GM11168 (cell line): ENCODE data around the gene ANK3.

Experiments
- in situ Hi-C: fragments of 300-500 bp; cut with MboI; formaldehyde crosslinking; loops from one replicate; pipeline ENCODE4 v1.12.0; 2022; ENCODE audit warnings: low sequenced_read_pairs; ENCODE audit not compliant: unreplicated experiment

Gene ANK3

GRCh38 chr10:60028081-60028480, 361.6 kb downstream of the ANK3 start:
- in situ Hi-C loops, result loop anchor here (25.0 kb wide), 2 partner anchors 166 to 391 kb away; no protein-coding TSS in a partner anchor

GRCh38 chr10:60025279-60025678, 364.4 kb downstream of the ANK3 start:
- in situ Hi-C loops, result loop anchor here (25.0 kb wide), 2 partner anchors 163 to 388 kb away; no protein-coding TSS in a partner anchor

DNA sequence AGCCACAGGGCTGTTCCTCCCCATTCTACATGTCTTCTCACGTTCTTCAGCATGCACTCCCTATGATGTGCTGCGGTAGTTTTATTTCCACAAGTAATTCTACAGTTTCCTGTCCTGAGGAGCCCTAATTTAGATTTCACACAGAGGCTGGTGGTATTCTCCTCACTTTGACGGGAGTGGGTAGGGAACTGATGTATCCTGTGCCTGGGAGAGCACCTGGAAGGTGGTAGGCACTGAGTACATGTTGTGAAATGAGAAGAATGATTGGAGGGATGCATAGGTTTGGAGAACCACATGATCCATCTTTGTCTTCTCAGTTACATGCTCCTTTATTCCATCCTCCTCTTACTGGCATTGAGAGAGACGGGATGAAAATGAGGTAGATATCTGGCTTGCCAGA, 365.2 kb downstream of the ANK3 start:
- in situ Hi-C loops, result loop anchor here (5.0 kb wide), 1 partner anchor 102 kb away; no protein-coding TSS in a partner anchor

DNA sequence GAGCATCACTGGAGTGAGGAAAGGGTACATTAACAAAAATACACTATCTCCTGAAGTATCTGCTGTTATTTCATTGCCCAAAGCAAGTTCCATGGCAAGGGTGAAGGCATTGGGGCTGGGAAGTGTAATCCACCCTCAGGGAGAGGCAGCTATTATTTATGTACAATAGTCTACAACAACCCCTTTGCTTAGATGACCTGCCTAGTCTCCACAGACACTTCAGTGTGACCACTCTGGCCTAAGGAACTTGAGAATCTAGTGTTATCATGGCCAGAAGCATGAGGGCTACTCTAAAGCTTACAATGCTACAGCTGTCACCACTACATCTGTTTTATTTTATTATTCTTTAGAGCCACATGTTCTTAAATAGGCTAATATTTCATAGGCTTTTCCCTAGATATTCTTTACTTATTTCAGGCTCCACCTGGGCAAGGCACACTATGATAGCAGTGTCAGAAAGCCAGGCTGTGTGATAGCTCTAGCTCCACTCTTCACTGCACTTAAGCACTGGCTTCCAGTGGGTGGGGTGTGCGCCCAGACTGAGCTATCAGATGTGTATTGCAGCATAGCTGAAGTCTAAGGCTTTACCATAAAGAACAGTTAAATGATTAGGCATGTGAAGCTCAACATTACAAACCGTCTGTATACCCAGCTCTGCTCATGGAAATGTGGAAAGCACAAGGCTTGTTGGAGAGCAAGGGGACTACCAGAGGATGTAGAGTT, 366.4 kb downstream of the ANK3 start:
- in situ Hi-C loops, result loop anchor here (5.0 kb wide), 1 partner anchor 101 kb away; no protein-coding TSS in a partner anchor

DNA sequence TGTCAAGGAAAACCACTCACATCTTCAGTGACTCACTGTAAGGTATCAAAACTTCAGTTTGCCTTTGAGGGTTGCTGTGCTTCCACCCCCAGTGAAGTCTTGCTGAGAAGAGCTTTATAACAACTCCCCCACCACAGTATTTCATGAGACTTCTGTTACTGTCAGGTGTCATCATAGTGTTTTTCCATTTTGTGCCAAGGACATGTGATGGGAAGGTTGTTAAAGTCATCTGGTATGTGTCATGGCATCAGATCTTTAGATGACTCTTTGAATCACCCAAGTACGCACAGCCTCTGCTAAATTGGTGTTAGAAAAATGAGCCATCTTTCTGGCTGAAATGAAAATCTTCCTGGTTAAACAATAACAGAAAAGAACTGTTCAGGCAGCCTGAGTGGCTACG, 368.3 kb downstream of the ANK3 start:
- in situ Hi-C loops, result loop anchor here (5.0 kb wide), 1 partner anchor 99 kb away; no protein-coding TSS in a partner anchor

GRCh38 chr10:60016794-60017193, 372.9 kb downstream of the ANK3 start:
- in situ Hi-C loops, result no loop called here

DNA sequence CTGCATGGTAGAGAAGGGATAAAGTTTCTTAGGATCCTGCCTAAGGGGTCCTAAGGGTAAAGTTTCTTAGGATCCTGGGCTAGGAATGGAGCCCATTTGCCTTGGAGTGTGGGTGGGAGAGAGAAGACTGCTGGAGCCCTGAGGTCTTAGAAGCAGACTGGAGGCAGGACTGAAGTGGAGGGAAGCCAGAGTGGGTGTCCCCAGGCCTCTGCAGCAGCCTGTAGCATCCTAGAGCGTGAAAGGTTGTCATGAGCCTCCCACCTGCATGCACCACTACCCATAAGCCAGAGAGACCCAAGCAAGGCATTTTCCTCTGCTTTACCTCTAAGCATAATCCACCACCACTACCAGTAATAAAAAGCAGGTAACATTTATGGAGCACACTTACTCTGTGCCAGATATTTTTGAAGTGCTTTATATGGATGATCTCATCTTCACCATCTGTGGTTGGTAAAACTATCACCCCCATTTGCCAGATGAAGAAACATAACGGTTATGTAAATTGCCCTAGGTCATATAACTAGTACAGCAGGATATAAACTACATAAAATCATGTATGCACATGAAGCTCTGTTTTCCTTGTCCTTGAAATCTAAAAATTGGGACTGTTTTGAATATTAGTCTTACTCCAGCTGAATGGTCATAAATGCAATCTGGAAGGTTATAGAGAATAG, 379.8 kb downstream of the ANK3 start:
- in situ Hi-C loops, result no loop called here

DNA sequence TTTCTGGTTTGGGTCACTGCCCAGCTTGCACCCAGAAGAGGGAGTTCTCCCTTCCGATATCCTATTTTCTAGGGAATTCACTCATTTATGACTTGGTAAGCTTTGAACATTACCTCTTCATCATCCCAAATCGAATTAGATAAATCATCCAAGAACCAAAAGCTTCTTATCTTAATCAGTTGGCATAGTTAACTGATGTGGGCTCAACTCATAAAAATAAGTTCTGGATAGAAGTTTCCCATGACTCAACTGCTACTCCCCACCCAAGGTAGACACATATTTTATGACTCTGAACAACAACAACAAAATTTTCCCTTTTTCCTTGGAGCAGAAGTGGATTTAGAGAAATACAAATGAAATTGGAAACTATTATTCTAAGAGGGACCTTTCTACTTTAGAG, 380.4 kb downstream of the ANK3 start:
- in situ Hi-C loops, result no loop called here

DNA sequence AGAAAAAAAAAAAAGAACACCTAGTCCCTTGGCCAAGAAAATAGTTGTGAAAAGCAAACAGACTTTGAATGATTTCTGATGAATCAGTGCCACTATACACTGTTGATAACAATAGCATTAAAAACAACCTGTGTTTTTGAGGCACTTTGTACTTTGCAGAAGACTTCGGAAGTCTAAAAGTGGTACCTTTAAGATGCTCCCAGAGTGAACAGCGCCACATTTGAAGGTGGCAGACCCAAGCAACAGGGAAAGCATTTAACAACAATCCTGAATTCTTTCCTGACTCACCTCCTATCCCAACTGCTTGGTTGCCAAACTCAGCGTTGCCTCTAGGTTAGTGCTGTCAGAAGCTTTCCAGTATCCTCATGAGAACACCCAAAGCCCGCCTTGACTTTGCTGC, 380.9 kb downstream of the ANK3 start:
- in situ Hi-C loops, result no loop called here

GRCh38 chr10:60006062-60006461, 383.6 kb downstream of the ANK3 start:
- in situ Hi-C loops, result no loop called here

- in situ Hi-C loops, result no loop called here
These were observed 385.8 kb downstream of the ANK3 start for GRCh38 chr10:60003651-60004523.

GRCh38 chr10:60000747-60001146, 388.9 kb downstream of the ANK3 start:
- in situ Hi-C loops, result no loop called here

- in situ Hi-C loops, result no loop called here
These were observed 391.7 kb downstream of the ANK3 start for GRCh38 chr10:59997827-59998525.

DNA sequence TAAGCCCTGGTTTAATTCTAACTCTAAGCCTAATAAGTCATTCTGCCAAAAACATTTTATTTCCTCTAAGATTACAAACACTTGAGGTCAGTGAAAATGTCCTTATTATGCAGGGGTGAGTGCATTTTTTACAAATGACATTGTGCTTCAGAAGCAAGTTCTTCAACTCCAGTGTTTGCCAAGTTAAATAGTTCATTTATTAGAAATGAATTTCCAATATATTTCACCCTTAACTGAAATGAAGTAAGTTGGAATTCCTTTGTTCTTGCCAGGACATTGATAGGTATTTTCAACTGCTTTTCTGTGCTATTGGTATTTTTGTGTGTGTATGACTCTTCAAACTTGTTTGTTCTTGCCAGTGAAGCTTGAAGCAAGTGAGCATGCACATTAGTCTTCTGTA, 393.8 kb downstream of the ANK3 start:
- in situ Hi-C loops, result no loop called here

- in situ Hi-C loops, result no loop called here
These were observed 395.7 kb downstream of the ANK3 start for GRCh38 chr10:59993931-59994330.

- in situ Hi-C loops, result no loop called here
These were observed 398.0 kb downstream of the ANK3 start for GRCh38 chr10:59991661-59992060.

- in situ Hi-C loops, result no loop called here
These were observed 398.6 kb downstream of the ANK3 start for GRCh38 chr10:59991117-59991516.

- in situ Hi-C loops, result no loop called here
These were observed 404.0 kb downstream of the ANK3 start for GRCh38 chr10:59985639-59986038.

DNA sequence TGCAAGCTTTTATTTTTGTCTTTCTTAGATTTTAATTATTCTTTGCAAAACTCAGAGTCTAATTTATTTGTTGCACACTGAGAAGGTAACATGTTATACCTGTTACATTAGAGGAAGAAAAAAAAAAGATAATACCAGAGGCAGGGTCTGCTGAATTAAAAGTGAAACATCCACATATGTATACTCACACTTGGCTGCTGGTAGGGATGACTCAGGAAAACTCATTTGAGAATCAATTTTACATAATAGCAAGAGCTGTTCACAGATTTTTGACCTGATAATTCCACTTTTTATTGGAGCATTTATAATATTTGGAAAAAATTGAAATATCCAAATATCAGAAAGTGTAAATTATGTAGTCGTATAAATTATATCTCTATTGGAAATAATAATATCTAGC, 405.3 kb downstream of the ANK3 start:
- in situ Hi-C loops, result no loop called here

GRCh38 chr10:59980356-59980755, 409.3 kb downstream of the ANK3 start:
- in situ Hi-C loops, result no loop called here
